Esophagus muscularis mucosa (tissue), 4 donors: ENCODE data around the gene UTP4.

Source experiments
- CTCF ChIP-seq, 3 experiments: fragments of 200-600 bp in 2 of 3; fragments of 450-650 bp in 1 of 3; sonication (generic) in 2 of 3; IDR thresholded peaks; one replicate each; pipeline ENCODE4 v1.5.1; 2017 to 2019; ENCODE audit warnings: antibody characterized with exemption in 3 of 3, mild to moderate bottlenecking in 2 of 3, moderate library complexity in 1 of 3
- EP300 ChIP-seq: sonication (generic); formaldehyde crosslinking; IDR thresholded peaks from one replicate; pipeline ENCODE4 v1.6.1; 2017; ENCODE audit warnings: antibody characterized with exemption
- POLR2A ChIP-seq: fragments of 450-650 bp; IDR thresholded peaks from one replicate; pipeline ENCODE4 v1.6.1; 2017; ENCODE audit warnings: antibody characterized with exemption, moderate library complexity, mild to moderate bottlenecking, low read depth
- POLR2AphosphoS5 ChIP-seq, 2 donors: sonication (generic); formaldehyde crosslinking; IDR thresholded peaks; one replicate each; pipeline ENCODE4 v1.6.1; 2017; ENCODE audit warnings: antibody characterized with exemption in 2 of 2

- TF ChIP-seq CTCF (IDR thresholded peaks at IDR 0.05) (no peak), POLR2A (no peak), POLR2AphosphoS5 (IDR thresholded peaks at IDR 0.05) (peak in 1 of 2 donors; percentile 17), EP300 (no peak)
These were observed 518 bp upstream of the UTP4 start for GRCh38 chr16:69131839-69132423.
